Measurements from ENCODE around the gene ANKRD10.
A peak's percentile ranks its signal among the peaks of the same experiment; 100 is the strongest.

Gene ANKRD10

DNA sequence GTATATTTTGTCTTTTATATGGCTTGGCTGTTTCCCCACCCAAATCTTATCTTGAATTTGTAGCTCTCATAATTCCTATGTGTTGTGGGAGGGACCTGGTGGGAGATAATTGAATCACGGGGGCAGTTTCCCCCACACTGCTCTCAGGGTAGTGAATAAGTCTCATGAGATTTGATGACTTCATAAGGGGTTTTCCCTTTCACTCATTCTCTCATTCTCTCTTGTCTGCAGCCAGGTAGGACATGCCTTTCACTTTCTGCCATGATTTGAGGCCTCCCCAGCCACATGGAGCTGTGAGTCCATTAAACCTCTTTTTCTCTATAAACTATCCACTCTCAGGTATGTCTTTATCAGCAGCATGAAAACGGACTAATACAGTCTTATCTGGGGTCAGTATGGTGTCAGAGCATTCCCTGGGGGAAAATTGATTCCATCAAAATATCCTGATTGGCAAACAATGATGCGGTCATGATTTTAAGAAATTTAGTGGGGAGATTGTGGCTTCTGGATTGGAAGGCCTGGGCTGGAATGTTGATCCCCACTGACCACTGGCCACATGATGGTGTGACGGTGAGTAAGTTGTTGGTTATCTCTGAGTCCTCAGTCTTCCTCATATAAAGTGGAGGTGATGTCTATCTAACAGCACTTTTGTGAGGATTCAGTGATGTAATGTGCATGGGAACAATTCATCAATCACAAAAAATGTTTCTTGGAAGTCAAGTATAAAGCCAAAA, 27.5 kb upstream of the ANKRD10 start:
- peak; percentile 78 for DNase-seq (ENCODE audit: low read depth)
- peak overlapping the region; percentile 33 for H3K4me3 ChIP-seq (ENCODE audit: low read depth, low read length)
- TF ChIP-seq, protein P1, sequence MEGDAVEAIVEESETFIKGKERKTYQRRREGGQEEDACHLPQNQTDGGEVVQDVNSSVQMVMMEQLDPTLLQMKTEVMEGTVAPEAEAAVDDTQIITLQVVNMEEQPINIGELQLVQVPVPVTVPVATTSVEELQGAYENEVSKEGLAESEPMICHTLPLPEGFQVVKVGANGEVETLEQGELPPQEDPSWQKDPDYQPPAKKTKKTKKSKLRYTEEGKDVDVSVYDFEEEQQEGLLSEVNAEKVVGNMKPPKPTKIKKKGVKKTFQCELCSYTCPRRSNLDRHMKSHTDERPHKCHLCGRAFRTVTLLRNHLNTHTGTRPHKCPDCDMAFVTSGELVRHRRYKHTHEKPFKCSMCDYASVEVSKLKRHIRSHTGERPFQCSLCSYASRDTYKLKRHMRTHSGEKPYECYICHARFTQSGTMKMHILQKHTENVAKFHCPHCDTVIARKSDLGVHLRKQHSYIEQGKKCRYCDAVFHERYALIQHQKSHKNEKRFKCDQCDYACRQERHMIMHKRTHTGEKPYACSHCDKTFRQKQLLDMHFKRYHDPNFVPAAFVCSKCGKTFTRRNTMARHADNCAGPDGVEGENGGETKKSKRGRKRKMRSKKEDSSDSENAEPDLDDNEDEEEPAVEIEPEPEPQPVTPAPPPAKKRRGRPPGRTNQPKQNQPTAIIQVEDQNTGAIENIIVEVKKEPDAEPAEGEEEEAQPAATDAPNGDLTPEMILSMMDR (IDR thresholded peaks at IDR 0.05; ENCODE audit: insufficient read depth, low read depth, low read length, missing control alignments): no peak

DNA sequence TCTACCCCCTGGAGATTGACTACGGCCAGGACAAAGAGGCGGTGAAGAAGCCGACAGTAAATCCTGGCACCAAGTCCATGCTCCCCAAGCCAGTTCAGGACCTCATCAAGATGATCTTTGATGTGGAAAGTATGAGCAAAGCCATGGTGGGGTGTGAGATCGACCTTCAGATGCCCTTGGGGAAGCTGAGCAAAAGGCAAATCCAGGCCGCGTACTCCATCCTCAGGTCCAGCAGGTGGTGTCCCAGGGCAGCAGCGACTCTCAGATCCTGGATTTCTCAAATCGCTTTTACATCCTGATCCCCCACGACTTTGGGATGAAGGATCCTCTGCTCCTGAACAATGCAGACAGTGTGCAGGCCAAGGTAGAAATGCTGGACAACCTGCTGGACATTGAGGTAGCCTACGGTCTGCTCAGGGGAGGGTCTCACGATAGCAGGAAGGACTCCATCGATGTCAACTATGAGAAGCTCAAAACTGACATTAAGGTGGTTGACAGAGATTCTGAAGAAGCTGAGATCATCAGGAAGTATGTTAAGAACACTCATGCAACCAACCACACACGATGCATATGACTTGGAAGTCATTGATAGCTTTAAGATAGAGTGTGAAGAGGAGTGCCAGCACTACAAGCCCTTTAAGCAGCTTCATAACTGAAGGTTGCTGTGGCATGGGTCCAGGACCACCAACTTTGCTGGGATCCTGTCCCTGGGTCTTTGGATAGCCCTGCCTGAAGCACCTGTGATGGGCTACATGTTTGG, 24.0 kb upstream of the ANKRD10 start:
- no peak overlapping the region for H3K4me3 ChIP-seq (ENCODE audit: low read depth, low read length)
- no peak for DNase-seq (ENCODE audit: low read depth)
- TF ChIP-seq, protein P1 (IDR thresholded peaks at IDR 0.05; ENCODE audit: insufficient read depth, low read depth, low read length, missing control alignments): no peak

DNA sequence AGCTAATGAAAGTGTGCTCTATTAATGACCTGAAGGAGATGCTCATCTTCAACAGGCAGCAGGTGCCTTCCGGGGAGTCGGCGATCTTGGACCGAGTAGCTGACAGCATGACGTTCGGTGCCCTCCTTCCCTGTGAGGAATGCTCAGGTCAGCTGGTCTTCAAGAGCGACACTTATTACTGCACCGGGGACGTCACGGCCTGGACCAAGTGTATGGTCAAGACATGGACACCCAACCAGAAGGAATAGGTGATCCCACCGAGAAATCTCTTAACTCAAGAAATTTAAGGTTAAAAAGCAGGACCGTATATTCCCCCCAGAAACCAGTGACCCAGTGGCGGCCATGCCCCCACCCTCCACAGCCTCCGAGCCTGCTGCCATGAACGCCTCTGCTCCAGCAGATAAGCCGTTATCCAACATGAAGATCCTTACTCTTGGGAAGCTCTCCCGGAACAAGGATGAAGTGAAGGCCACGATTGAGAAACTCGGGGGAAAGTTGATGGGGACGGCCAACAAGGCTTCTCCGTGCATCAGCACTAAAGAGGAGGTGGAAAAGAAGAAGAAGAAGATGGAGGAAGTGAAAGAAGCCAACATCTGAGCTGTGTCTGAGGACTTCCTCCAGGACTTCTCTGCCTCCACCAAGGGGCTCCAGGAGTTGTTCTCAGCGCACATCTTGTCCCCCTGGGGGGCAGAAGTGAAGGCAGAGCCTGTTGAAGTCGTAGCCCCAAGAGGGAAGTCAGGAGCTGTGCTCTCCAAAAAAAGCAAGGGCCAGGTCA, 22.8 kb upstream of the ANKRD10 start:
- no peak for DNase-seq (ENCODE audit: low read depth)
- TF ChIP-seq, protein P1 (IDR thresholded peaks at IDR 0.05; ENCODE audit: insufficient read depth, low read depth, low read length, missing control alignments): no peak

DNA sequence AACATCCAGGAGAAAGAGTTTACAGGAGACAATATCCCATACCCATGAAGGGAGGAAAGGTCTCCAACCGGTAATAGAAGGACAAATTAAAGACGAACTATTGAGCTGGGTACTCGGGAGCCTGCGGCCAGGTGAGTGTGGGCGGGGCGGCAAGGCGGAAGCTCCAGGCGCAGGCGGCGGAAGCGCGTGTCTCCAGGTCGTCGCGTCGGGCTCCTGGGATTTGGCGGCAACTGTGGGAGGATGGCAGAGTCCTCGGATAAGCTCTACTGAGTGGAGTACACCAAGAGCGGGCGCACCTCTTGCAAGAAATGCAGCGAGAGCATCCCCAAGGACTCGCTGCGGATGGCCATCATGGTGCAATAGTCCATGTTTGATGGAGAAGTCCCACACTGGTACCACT, 21.6 kb upstream of the ANKRD10 start:
- H3K4me3 ChIP-seq (ENCODE audit: low read depth, low read length): no peak overlapping the region
- TF ChIP-seq, protein P1 (IDR thresholded peaks at IDR 0.05; ENCODE audit: insufficient read depth, low read depth, low read length, missing control alignments): no peak
- DNase-seq (ENCODE audit: low read depth): no peak

More for the DNA sequence above, 22.8 kb upstream of the ANKRD10 start:
- H3K4me3 ChIP-seq (ENCODE audit: low read depth, low read length): no peak overlapping the region

DNA sequence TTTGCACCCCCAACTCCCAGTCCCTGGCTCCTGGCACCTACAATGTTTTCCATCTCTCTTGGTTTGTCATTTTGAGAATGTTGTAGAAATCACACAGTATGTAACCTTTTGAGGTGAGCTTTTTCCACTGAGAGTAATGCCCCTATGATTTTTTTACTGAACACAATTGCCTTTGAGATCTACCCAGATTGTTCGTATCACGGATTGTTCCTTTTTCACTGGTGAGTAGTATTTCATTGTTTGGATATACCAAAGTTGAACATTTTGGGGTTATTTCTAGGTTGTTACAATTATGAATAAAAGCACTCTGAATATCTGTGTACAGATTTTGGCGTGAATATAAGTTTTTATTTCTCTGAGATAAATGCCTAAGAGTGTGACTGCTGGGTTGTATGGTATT, 17.7 kb upstream of the ANKRD10 start:
- TF ChIP-seq, protein P1 (IDR thresholded peaks at IDR 0.05; ENCODE audit: insufficient read depth, low read depth, low read length, missing control alignments): no peak
- no peak overlapping the region for H3K4me3 ChIP-seq (ENCODE audit: low read depth, low read length)
- no peak for DNase-seq (ENCODE audit: low read depth)

DNA sequence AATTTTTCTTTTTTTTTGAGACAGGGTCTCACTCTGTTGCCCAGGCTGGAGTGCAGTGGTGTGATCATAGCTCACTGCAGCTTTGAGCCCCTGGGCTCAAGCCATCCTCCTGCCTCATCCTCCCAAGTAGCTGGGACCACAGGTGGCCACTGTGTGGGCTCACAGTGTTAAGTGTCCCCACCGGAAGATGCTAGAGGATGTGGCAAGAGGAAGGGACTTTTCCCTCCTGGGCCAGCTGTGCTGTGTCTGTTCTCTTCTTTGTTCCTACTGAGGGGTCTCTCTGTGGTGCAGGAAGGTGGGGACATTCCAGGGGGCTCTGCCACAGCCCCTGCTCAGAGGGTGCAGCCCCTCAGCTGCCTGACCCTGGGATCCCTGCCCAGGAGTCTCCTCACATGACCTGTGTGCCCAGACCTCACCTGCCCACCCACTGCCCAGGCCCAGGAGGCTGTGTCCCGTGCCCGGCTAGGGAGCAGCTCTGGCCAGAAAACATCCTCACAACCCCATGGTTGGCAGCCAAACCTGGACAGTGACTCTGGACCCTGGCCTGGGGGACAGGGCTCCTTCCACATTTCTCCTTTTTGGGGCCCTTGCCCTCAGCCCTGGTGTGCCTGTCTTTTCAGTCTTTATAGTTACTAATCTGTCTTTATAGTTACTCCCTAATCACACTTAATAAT, 14.4 kb upstream of the ANKRD10 start:
- H3K4me3 ChIP-seq (ENCODE audit: low read depth, low read length): no peak overlapping the region
- TF ChIP-seq, protein P1 (IDR thresholded peaks at IDR 0.05; ENCODE audit: insufficient read depth, low read depth, low read length, missing control alignments): no peak
- peak; percentile 51 for DNase-seq (ENCODE audit: low read depth)
